GM13976 (cell line): Measurements from ENCODE around the gene ASH1L.
"Not testable (repeated sequence)": the region's sequence is repeated elsewhere in the genome, so short reads cannot be mapped to it uniquely, and the experiment has no call there.

Experiments used
- DNase-seq: peaks from one replicate; pipeline ENCODE4 v3.0.0; 2012; ENCODE audit warnings: low spot score
- in situ Hi-C: fragments of 300-500 bp; cut with MboI; formaldehyde crosslinking; loops from one replicate; pipeline ENCODE4 v1.12.0; 2022; ENCODE audit warnings: low sequenced_read_pairs, mixed read lengths, inconsistent platforms; ENCODE audit not compliant: unreplicated experiment
- TF ChIP-seq, protein P1 (sequence below): IDR thresholded peaks from 2 replicates; pipeline ENCODE4 v1.5.1; 2012; ENCODE audit warnings: borderline replicate concordance, mild to moderate bottlenecking; ENCODE audit not compliant: insufficient read depth; ENCODE audit errors: extremely low read depth, missing control alignments, control extremely low read depth

The ASH1L gene

DNA sequence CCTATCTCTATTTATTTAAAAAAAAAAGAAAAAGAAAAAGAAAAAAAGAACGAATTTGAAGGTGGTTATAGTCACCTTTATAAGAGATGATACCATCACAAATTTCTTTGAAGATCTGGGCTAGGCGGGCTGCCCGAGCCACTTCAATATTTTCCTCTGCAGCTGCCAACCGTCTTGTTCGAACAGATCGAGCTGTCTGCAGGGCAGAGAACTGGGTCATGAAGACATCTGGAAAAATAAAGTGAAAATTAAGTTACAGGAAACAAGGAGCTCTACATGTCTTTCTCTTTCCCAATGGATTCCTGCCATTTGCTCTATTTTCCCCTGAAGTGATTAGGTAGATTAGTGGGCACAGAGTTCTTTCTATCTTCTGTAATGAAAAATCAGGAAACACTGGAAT, 210.0 kb downstream of the ASH1L start:
- DNase-seq = no peak
- in situ Hi-C loops = no loop called here
- TF ChIP-seq, protein P1, sequence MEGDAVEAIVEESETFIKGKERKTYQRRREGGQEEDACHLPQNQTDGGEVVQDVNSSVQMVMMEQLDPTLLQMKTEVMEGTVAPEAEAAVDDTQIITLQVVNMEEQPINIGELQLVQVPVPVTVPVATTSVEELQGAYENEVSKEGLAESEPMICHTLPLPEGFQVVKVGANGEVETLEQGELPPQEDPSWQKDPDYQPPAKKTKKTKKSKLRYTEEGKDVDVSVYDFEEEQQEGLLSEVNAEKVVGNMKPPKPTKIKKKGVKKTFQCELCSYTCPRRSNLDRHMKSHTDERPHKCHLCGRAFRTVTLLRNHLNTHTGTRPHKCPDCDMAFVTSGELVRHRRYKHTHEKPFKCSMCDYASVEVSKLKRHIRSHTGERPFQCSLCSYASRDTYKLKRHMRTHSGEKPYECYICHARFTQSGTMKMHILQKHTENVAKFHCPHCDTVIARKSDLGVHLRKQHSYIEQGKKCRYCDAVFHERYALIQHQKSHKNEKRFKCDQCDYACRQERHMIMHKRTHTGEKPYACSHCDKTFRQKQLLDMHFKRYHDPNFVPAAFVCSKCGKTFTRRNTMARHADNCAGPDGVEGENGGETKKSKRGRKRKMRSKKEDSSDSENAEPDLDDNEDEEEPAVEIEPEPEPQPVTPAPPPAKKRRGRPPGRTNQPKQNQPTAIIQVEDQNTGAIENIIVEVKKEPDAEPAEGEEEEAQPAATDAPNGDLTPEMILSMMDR = no peak

DNA sequence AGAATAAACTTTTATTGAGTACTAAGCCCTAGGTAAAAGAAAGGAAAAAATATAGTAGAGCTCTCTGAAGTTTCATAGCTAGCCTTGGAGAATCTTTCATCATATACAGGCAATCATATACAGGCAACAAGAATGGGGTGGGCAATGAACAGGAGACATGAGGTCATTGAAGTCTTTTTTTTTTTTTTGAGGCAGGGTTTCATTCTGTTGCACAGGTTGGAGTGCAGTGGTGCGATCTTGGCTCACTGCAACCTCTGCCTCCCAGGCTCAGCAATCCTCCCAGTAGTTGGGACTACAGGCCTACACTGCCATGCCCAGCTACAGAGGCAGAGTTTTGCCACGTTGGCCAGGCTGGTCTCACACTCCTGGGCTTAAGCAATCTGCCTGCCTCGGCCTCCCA, 219.8 kb downstream of the ASH1L start:
- DNase-seq = no peak
- in situ Hi-C loops = loop anchor here (25.0 kb wide), 1 partner anchor 244 kb away; no protein-coding TSS in a partner anchor
- TF ChIP-seq, protein P1 = no peak

DNA sequence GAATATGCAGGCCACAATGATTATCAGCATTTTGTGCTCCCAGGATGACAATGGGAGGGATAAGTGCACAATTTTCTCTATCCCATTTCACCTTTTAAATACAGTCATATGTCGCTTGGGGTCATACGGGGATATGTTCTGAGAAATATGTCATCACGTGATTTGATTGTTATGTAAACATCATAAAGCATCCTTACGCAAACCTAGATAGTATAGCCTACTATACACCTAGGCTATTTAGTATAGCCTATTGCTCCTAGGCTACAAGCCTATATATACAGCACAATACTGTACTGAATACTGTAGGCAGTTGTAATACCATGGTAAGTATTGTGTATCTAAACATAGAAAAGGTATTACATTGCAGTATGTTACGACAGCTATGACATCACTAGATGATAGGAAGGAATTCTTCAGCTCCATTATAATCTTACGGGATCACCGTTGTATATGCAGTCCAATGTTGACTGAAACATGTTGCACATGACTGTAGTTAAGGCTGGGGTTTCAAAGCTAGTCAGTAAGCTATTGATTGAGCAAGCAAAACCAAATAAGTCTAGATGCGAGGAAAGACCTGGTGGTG, 223.0 kb downstream of the ASH1L start:
- DNase-seq = no peak
- in situ Hi-C loops = loop anchor here (25.0 kb wide), 1 partner anchor 248 kb away; no protein-coding TSS in a partner anchor
- TF ChIP-seq, protein P1 = no peak

DNA sequence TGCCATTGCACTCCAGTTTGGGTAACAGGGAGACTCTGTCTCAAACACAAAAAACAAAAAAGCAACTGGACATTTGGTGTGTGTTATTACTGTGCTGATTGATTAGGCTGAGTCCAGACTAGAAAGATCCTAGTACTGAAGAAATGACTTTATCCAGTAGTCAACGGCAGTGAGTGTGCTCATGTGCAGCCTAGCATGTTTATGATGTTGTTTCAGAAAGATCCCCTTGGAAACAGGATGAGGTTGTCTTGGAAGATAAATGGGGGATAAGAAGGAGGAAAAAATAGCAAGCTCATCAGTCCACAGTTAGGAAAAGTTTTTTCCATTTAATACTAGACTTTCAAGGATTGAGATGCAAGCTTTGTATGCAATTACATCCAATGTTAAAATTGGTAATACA, 227.6 kb downstream of the ASH1L start:
- in situ Hi-C loops = loop anchor here (25.0 kb wide), 1 partner anchor 252 kb away; no protein-coding TSS in a partner anchor
- no peak for DNase-seq
- TF ChIP-seq, protein P1 = no peak

DNA sequence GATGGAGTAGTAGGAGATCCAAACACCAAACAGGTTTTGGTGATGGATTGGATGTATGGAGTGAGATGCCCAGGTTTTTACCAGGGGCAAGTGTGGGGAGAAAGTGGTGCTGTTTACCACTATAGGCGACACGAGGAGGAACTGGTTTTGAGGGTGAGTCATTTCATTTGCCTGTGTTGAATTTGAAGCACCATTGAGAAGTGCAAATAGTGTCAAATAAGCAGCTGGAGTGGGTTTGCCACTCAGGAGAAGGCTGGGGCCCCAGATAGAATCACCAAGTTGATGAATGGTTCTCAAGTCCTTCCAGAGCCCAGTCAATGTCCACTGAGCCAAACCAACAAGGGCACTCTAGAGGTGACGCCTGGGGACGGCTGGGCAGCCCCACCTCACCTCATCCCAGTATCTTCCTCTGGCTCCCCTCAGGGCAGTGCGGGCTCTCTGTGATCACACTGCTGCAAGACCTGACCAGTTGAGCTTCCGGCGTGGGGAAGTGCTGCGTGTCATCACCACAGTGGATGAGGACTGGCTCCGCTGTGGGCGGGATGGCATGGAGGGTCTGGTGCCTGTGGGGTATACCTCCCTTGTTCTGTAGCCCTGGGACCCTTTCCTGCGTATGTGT, 232.5 kb downstream of the ASH1L start:
- DNase-seq = no peak
- TF ChIP-seq, protein P1 = no peak
- in situ Hi-C loops = loop anchor here (25.0 kb wide), 1 partner anchor 257 kb away; no protein-coding TSS in a partner anchor

DNA sequence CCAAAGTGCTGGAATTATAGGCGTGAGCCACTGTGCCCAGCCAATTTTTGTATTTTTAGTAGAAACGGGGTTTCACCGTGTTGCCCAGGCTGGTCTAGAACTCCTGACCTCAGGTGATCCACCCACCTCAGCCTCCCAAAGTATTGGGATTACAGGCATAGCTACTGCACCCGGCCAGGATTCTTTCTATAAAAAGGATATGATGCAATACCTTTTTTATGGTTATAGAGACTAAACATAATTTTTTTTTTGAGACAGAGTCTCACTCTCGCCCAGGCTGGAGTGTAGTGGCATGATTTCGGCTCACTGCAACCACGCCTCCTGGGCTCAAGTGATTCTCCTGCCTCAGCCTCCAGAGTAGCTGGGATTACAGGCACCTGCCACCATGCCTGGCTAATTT, 233.7 kb downstream of the ASH1L start:
- in situ Hi-C loops = loop anchor here (25.0 kb wide), 1 partner anchor 258 kb away; no protein-coding TSS in a partner anchor

DNA sequence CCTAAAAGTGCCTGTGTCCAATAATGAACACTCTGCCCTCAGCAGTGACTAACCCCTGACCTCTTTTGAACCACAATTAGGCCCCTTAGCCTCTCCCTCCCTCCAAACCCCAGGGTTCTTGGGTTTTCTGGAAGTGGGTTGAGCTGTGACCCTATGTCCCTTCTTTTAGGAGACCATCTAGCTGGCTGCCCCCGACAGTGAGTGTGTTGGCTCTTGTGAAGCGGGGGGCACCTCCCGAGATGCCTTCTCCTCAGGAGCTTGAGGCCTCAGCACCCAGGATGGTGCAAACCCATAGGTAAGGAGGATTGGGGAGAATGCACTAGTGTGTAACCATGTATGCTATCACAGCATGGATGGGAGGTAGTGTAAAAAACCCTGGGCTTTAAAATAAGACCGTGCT, 234.6 kb downstream of the ASH1L start:
- TF ChIP-seq, protein P1 = no peak
- no peak for DNase-seq
- in situ Hi-C loops = loop anchor here (25.0 kb wide), 1 partner anchor 259 kb away; no protein-coding TSS in a partner anchor

More for the DNA sequence above, 233.7 kb downstream of the ASH1L start:
- not testable (repeated sequence) for DNase-seq
